GM18508 (cell line): ENCODE data around the gene CYP4A22.
"Not testable (repeated sequence)": the region's sequence is repeated elsewhere in the genome, so short reads cannot be mapped to it uniquely, and the experiment has no call there.

Experiments
- ATAC-seq: cut with Tn5 transposase; IDR thresholded peaks from one replicate; pipeline ENCODE4 v1.9.1; 2021; ENCODE audit warnings: moderate number of reproducible peaks; ENCODE audit not compliant: insufficient read depth, unreplicated experiment

The CYP4A22 gene

GRCh38 chr1:47137198-47137597, at the start of gene CYP4A22:
Gene CYP4A22, plus strand, starts transcription at chr1:47137441. Its CDS starts 45 bp downstream, at chr1:47137486.
- no peak for ATAC-seq

- ATAC-seq: not testable (repeated sequence)
Measured at GRCh38 chr1:47089356-47089755, 47.9 kb upstream of the CYP4A22 start.

- ATAC-seq: not testable (repeated sequence)
Measured at GRCh38 chr1:47091476-47091875, 45.8 kb upstream of the CYP4A22 start.

GRCh38 chr1:47104816-47105215, 32.4 kb upstream of the CYP4A22 start:
- ATAC-seq: no peak

- ATAC-seq: no peak
Measured at GRCh38 chr1:47106792-47107191, 30.4 kb upstream of the CYP4A22 start.

GRCh38 chr1:47107851-47108574, 29.2 kb upstream of the CYP4A22 start:
- not testable (repeated sequence) for ATAC-seq

GRCh38 chr1:47109482-47109881, 27.8 kb upstream of the CYP4A22 start:
- ATAC-seq: not testable (repeated sequence)

- ATAC-seq: no peak
Measured at GRCh38 chr1:47113178-47113577, 24.1 kb upstream of the CYP4A22 start.

- ATAC-seq: not testable (repeated sequence)
Measured at GRCh38 chr1:47121039-47121438, 16.2 kb upstream of the CYP4A22 start.

- not testable (repeated sequence) for ATAC-seq
Measured at GRCh38 chr1:47124834-47125233, 12.4 kb upstream of the CYP4A22 start.

GRCh38 chr1:47126997-47127396, 10.2 kb upstream of the CYP4A22 start:
- ATAC-seq: not testable (repeated sequence)

- no peak for ATAC-seq
Measured at GRCh38 chr1:47128221-47128620, 9.0 kb upstream of the CYP4A22 start.

GRCh38 chr1:47128854-47129253, 8.4 kb upstream of the CYP4A22 start:
- not testable (repeated sequence) for ATAC-seq

GRCh38 chr1:47129489-47130230, 7.6 kb upstream of the CYP4A22 start:
- ATAC-seq: not testable (repeated sequence)

- not testable (repeated sequence) for ATAC-seq
Measured at GRCh38 chr1:47132665-47133064, 4.6 kb upstream of the CYP4A22 start.

GRCh38 chr1:47137925-47138615, 829 bp downstream of the CYP4A22 start:
- ATAC-seq: no peak

- ATAC-seq: not testable (repeated sequence)
Measured at GRCh38 chr1:47140358-47140757, 3.1 kb downstream of the CYP4A22 start.

- ATAC-seq: not testable (repeated sequence)
Measured at GRCh38 chr1:47143654-47144053, 6.4 kb downstream of the CYP4A22 start.

GRCh38 chr1:47146495-47146894, 9.3 kb downstream of the CYP4A22 start:
- not testable (repeated sequence) for ATAC-seq

- no peak for ATAC-seq
Measured at GRCh38 chr1:47147047-47147785, 10.0 kb downstream of the CYP4A22 start.
